IPS-18c (cell line): ENCODE results near the gene FNDC7.
"Not testable (repeated sequence)": the region's sequence is repeated elsewhere in the genome, so short reads cannot be mapped to it uniquely, and the experiment has no call there.

Source experiments
- H3K4me3 ChIP-seq: 2 replicates; pipeline ENCODE4 v1.7.0; 2013; ENCODE audit warnings: low read depth, mild to moderate bottlenecking, low read length, moderate library complexity; ENCODE audit not compliant: insufficient read depth
- H3K9me3 ChIP-seq: one replicate; pipeline ENCODE4 v1.6.1; 2013; ENCODE audit warnings: mild to moderate bottlenecking, low read length, moderate library complexity; ENCODE audit not compliant: control insufficient read depth, insufficient read depth

FNDC7 gene

DNA sequence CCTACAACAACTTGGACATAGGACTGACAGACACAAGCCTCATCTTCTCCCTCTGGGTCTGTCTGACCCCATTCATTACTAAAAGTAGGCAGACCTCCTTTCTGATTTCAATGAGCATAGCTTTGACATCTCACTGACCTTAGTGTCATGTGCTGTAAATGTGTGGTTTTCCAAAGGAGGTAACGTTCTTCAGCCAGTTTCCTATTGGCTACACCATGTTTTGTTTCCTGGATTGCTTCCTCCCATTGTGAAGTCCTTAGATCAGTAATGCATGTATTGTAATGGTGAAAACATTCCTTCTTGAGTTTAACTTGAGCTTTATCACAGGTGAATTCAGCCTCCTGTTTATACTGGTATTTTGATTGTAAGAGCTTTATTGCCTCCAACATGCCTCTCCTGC, 54.4 kb downstream of the FNDC7 start:
- Histone ChIP-seq H3K4me3 (no peak overlapping the region), H3K9me3 (no peaks in the 10 kb centered on the region)

DNA sequence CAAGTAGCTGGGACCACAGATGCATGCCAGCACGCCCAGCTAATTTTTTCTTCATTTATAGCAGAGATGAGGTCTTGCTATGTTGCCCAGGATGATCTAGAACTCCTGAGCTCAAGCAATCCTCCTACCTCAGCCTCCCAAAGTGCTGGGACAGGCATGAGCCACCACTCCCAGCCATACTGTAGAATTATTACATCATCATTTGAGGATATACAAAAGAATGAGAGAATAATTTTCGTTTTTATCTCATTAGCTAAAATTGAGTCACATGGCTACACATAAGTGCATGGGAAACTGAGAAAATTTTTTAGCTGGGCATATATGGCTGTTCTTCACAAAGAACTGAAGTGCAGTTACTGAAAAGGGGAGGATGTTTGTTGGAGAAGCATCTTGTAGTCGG, 55.0 kb downstream of the FNDC7 start:
- Histone ChIP-seq H3K9me3 (no peaks in the 10 kb centered on the region), H3K4me3 (no peak overlapping the region)

DNA sequence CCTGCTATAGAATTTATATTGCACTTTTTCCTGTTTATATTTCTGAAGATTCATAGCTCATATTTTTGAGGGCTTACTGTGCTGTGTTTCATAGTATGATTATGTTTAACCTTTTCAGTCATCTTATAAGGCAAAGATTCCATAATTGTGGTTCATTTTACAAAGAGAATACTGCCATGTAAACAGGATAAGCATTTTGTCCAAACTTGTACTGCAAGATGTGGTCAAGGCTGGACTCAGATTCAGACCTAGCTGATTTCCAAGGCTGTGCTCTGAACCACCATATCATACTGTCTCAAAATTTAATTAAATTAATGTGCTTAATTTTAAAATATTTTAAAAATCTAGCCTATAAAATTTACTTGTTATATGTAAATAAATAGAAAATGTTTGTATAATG, 65.1 kb downstream of the FNDC7 start:
- Histone ChIP-seq H3K4me3 (no peak overlapping the region), H3K9me3 (no peaks in the 10 kb centered on the region)

DNA sequence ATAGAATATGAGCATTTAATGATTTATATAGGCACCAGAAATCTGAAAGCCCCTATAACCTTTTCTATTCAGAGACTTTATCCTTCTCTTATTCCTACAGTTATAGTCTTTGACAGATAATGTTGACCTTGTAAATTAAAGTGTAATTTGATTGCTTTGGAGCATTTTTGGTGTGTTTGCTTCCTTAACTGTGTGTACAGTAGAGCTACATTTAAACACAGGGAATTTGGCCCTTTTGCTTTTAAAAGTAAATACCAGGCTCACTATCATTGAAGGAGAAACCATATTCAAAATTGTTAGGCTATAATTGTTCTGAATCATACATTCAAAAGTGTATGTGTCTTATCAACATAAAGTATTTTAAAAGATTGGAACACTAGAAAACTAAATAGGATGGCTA, 66.7 kb downstream of the FNDC7 start:
- Histone ChIP-seq H3K9me3 (peaks cover 2% of the 10 kb centered on the region), H3K4me3 (no peak overlapping the region)

DNA sequence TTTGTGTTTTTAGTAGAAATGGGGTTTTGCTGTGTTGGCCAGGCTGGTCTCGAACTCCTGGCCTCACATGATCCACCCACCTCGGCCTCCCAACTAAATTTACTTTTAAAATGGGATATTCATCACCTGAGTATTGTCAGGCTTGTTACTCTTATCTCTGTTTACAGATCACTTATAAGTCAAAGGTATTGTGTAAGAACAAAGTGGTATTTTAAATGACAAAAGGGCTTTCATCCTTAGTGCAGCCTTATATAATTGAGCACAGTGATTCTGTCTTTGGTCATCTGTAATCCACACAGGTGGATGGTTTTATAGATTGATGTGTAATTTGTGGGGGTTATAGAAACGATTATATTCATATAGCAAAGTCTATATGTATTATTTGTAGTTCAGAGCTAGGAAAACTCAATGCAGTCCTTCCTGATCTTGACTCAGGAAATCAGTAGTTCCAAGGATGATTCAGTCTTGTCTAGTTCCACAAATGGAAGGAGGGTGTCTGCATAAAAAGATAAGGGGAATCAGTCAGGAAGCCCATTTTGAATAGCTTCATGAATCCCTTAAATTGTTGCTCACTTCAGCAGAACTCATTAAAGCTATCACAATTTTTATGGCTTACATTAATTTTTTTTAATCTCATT, 68.3 kb downstream of the FNDC7 start:
- H3K4me3 ChIP-seq: no peak overlapping the region
- H3K9me3 ChIP-seq: peaks cover 16% of the 10 kb centered on the region

DNA sequence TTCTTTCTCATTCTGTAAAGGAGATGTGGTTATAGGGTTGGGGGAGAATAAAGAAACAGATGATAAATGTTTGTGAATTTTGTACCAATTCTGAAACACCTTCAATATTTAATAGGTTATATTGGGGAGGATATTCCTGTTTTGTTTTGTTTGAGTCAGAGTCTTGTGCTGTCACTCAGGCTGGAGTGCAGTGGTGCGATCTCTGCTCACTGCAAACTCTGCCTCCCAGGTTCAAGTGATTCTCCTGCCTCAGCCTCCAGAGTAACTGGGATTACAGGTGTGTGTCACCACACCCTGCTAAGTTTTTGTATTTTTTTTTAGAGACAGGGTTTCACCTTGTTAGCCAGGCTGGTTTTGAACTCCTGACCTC, 68.9 kb downstream of the FNDC7 start:
- H3K4me3 ChIP-seq: not testable (repeated sequence)
- peaks cover 21% of the 10 kb centered on the region for H3K9me3 ChIP-seq

DNA sequence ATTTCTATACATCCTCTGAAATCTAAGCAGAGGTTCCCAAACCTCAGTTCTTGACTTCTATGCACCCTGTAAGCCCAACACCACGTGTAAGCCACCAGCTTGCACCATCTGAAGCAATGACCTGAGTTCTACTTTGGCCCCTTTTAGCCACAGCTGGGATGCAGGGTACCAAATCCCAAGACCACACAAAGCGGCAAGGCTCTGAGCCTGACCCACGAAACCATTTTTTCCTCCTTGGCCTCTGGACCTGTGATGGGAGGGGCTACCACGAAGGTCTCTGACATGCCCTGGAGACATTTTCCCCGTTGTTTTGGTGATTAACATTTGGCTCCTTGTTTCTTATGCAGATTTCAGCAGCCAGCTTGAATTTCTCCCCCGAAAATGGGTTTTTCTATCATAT, 72.6 kb downstream of the FNDC7 start:
- Histone ChIP-seq H3K4me3 (no peak overlapping the region), H3K9me3 (peaks cover 21% of the 10 kb centered on the region)

DNA sequence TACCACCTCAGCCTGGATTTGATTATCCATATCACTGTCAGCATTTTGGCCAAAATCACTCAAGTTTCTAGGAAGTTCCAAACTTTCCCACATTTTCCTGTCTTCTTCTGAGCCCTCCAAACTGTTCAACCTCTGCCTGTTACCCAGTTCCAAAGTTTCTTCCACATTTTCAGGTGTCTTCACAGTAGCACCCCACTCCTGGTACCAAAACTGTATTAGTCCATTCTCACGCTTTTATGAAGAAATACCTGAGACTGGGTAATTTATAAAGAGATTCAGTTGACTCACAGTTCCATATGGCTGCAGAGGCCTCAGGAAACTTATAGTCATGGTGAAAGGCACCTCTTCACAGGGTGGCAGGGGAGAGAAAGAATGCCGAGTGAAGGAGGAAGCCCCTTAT, 73.2 kb downstream of the FNDC7 start:
- Histone ChIP-seq H3K9me3 (peaks cover 21% of the 10 kb centered on the region), H3K4me3 (no peak overlapping the region)

DNA sequence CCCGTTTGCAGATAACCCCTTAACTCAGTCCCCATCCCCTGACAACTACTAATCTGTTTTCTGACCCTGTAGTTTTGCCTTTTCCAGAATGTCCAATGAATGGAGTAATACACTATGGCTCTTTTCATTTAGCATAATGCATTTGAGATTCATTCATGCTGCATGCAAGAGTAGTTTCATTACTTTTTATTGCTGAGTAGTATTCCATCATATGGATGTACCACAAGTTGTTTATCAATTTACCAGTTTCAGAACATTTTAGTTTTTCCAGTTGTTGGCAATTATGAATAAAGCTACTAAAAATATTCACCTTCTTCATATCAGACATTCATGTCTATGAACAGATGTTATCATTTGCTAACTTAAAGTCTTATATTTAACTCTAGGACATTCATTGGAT, 79.1 kb downstream of the FNDC7 start:
- no peak overlapping the region for H3K4me3 ChIP-seq
- no peaks in the 10 kb centered on the region for H3K9me3 ChIP-seq
